IgD-negative memory B cell (primary cell): ENCODE results near the gene CBL. TPM values are rescaled to one million over a fixed set of nuclear protein-coding genes. Genes with fewer than 3 reads are reported as not detected.

Source experiments
- H3K27ac Mint-ChIP-seq, 3 donors: one replicate each; pipeline ENCODE4 v1.8.0; 2020 to 2022; ENCODE audit warnings: mild to moderate bottlenecking in 3 of 3, mixed read lengths in 3 of 3, moderate library complexity in 1 of 3
- H3K27me3 Mint-ChIP-seq: one replicate; pipeline ENCODE4 v1.8.0; 2021; ENCODE audit warnings: mixed read lengths
- H3K36me3 Mint-ChIP-seq: one replicate; pipeline ENCODE4 v1.8.0; 2020; ENCODE audit warnings: mild to moderate bottlenecking, mixed read lengths
- H3K4me1 Mint-ChIP-seq, 3 donors: one replicate each; pipeline ENCODE4 v1.8.0; 2020 to 2022; ENCODE audit warnings: mixed read lengths in 3 of 3, mild to moderate bottlenecking in 1 of 3
- H3K4me3 Mint-ChIP-seq, 4 donors: one replicate each; pipeline ENCODE4 v1.8.0; 2020 to 2022; ENCODE audit warnings: mild to moderate bottlenecking in 4 of 4, mixed read lengths in 4 of 4, moderate library complexity in 3 of 4
- H3K9me3 Mint-ChIP-seq, 3 donors: one replicate each; pipeline ENCODE4 v1.8.0; 2020 to 2021; ENCODE audit warnings: mixed read lengths in 3 of 3, mild to moderate bottlenecking in 1 of 3
- polyA plus RNA-seq: library from polyadenylated mRNA; unstranded; fragments of 300-500 nt; fragmentation: Illumina TruSeq; gene quantifications from one replicate; pipeline ENCODE4 v1.2.3, GENCODE V29; 2021

The CBL gene
- polyA plus RNA-seq, 1 donor from 2014 or later, result 10.0 TPM

GRCh38 chr11:119258180-119258579 lies 52.0 kb downstream of the CBL start:
- H3K4me1 Mint-ChIP-seq, result peaks cover 23 to 35% (median 27%) of the 10 kb centered on the region in 3 donors
- H3K4me3 Mint-ChIP-seq, result peak overlapping the region; percentile 18 to 65 (median 43)

DNA sequence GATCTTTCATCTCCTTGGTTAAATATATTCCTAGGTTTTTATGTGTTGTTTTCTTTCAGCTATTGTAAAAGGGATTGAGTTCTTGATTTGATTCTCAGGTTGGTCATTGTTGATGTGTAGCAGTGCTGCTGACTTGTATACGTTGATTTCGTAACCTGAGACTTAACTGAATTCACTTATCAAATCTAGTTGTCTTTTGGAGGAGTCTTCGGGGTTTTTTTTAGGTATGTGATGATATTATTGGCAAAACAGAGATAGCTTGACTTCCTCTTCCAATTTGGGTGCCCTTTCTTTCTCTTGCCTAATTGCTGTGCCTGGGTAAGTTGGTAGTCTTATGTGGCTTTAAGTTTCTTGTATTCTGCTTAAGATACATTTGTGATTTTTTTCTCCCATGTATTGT lies 52.8 kb downstream of the CBL start:
- no peaks in the 10 kb centered on the region for H3K27me3 Mint-ChIP-seq
- H3K9me3 Mint-ChIP-seq, result no peaks in the 10 kb centered on the region
- H3K27ac Mint-ChIP-seq, result peak overlapping the region; percentile 21 to 81 (median 44)
- H3K36me3 Mint-ChIP-seq, result peaks cover 4% of the 10 kb centered on the region
- H3K4me3 Mint-ChIP-seq, result peak overlapping the region in 3 of 4 donors; percentile 47 to 75 (median 56)
- peaks cover 23 to 35% (median 27%) of the 10 kb centered on the region in 3 donors for H3K4me1 Mint-ChIP-seq

More at GRCh38 chr11:119258180-119258579, 52.0 kb downstream of the CBL start:
- H3K27ac Mint-ChIP-seq, result peak overlapping the region in 2 of 3 donors; percentile 44 to 67
- peaks cover 4% of the 10 kb centered on the region for H3K36me3 Mint-ChIP-seq
- H3K9me3 Mint-ChIP-seq, result no peaks in the 10 kb centered on the region
- H3K27me3 Mint-ChIP-seq, result no peaks in the 10 kb centered on the region

DNA sequence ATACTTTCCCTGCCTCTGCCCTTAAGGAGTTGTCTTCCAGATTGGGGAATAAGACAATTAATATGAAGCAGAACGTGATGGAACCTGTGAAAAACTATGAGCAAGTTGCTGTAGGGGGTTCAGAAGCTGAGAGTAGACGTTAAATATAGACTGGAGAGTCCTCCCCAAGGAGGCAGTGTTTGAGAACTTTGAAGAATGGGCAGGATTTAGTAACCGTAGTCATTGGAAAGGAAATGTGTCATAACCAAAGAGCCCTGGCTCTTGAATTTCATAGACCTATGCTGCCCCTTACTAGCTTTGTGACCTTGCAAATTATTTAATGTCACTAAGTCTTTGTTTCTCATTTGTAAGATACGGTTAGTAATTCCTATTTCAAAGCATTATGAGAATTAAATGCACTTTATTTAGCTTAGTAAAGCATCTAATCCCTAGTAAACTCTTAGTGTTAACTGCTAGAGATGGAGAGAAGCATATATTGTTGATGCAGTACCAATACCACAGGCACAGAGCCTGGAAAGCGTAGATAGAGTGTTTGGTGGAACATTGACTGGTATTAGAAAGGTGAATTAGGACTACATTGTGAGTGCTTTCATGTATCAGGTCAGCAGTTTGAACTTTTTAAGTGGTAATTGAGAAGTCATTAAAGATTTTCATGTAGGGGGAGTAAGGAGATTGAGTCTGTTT lies 56.7 kb downstream of the CBL start:
- H3K27ac Mint-ChIP-seq, result no peak overlapping the region

DNA sequence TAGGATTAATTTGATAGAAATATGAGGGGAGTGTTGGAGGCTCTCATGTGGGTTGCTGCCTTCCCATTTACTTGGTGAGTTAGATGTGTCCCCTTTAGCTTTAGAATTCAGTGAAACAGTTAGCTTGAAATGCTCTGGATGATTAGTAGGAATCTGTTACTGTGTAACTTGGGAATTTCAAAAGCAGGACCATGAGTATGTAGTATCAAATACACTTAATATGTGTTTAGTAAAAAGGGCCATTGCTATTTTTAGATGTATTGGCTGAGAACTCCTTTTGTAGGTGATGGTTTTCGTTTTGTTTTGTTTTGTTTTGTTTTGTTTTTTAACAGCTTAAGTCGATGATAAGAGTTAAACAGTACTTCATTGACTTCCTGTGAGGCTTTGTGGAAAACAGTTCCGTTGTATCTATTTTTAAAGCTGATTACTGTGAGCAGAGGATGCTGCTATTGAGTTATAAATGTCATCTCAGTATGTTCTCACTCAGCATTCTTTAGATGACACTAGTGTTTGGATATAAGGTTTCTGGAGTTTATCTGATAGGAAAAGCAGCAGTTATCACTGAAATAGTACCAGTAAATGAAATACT lies 57.3 kb downstream of the CBL start:
- Mint-ChIP-seq H3K27ac (no peak overlapping the region), H3K9me3 (no peaks in the 10 kb centered on the region), H3K36me3 (peaks cover 2% of the 10 kb centered on the region), H3K4me3 (peak overlapping the region in 1 of 4 donors; percentile 24), H3K27me3 (no peaks in the 10 kb centered on the region), H3K4me1 (peaks cover 24 to 38% (median 30%) of the 10 kb centered on the region in 3 donors)

More for the DNA sequence above, 56.7 kb downstream of the CBL start:
- peaks cover 28 to 41% (median 34%) of the 10 kb centered on the region in 3 donors for H3K4me1 Mint-ChIP-seq
- H3K36me3 Mint-ChIP-seq, result peaks cover 2% of the 10 kb centered on the region
- H3K27me3 Mint-ChIP-seq, result no peaks in the 10 kb centered on the region
- no peak overlapping the region for H3K4me3 Mint-ChIP-seq
- no peaks in the 10 kb centered on the region for H3K9me3 Mint-ChIP-seq

GRCh38 chr11:119266063-119266462 lies 59.9 kb downstream of the CBL start:
- Mint-ChIP-seq H3K36me3 (peaks cover 2% of the 10 kb centered on the region), H3K4me3 (peak overlapping the region in 2 of 4 donors; percentile 61 to 73), H3K27ac (no peak overlapping the region), H3K4me1 (peaks cover 6 to 21% (median 15%) of the 10 kb centered on the region in 3 donors), H3K27me3 (no peaks in the 10 kb centered on the region), H3K9me3 (no peaks in the 10 kb centered on the region)

GRCh38 chr11:119266517-119267255 lies 60.5 kb downstream of the CBL start:
- no peak overlapping the region for H3K27ac Mint-ChIP-seq
- H3K9me3 Mint-ChIP-seq, result no peaks in the 10 kb centered on the region
- no peaks in the 10 kb centered on the region for H3K27me3 Mint-ChIP-seq
- H3K4me1 Mint-ChIP-seq, result peaks cover 6 to 21% (median 15%) of the 10 kb centered on the region in 3 donors
- H3K4me3 Mint-ChIP-seq, result peak overlapping the region in 2 of 4 donors; percentile 5 to 61
- peaks cover 2% of the 10 kb centered on the region for H3K36me3 Mint-ChIP-seq

GRCh38 chr11:119267645-119268044 lies 61.5 kb downstream of the CBL start:
- Mint-ChIP-seq H3K27me3 (no peaks in the 10 kb centered on the region), H3K4me3 (no peak overlapping the region), H3K36me3 (peaks cover 2% of the 10 kb centered on the region), H3K27ac (no peak overlapping the region), H3K9me3 (no peaks in the 10 kb centered on the region), H3K4me1 (peaks cover 6 to 21% (median 15%) of the 10 kb centered on the region in 3 donors)

- Mint-ChIP-seq H3K27me3 (no peaks in the 10 kb centered on the region), H3K36me3 (peaks cover 1% of the 10 kb centered on the region), H3K27ac (no peak overlapping the region), H3K4me3 (no peak overlapping the region), H3K9me3 (no peaks in the 10 kb centered on the region), H3K4me1 (peaks cover 0 to 3% (median 0%) of the 10 kb centered on the region in 3 donors)
These were observed 67.6 kb downstream of the CBL start for GRCh38 chr11:119273721-119274120.

GRCh38 chr11:119277660-119278059 lies 71.5 kb downstream of the CBL start:
- H3K27ac Mint-ChIP-seq, result no peak overlapping the region
- no peaks in the 10 kb centered on the region for H3K27me3 Mint-ChIP-seq
- H3K36me3 Mint-ChIP-seq, result peaks cover 8% of the 10 kb centered on the region

GRCh38 chr11:119282495-119282894 lies 76.4 kb downstream of the CBL start:
- peak overlapping the region in 2 of 3 donors; percentile 1 for H3K27ac Mint-ChIP-seq
- peaks cover 7% of the 10 kb centered on the region for H3K36me3 Mint-ChIP-seq
- no peak overlapping the region for H3K4me3 Mint-ChIP-seq
- no peaks in the 10 kb centered on the region for H3K27me3 Mint-ChIP-seq
- peaks cover 5 to 8% (median 5%) of the 10 kb centered on the region in 3 donors for H3K4me1 Mint-ChIP-seq
- no peaks in the 10 kb centered on the region for H3K9me3 Mint-ChIP-seq

More at GRCh38 chr11:119277660-119278059, 71.5 kb downstream of the CBL start:
- Mint-ChIP-seq H3K4me1 (peaks cover 0 to 4% (median 0%) of the 10 kb centered on the region in 3 donors), H3K4me3 (no peak overlapping the region), H3K9me3 (no peaks in the 10 kb centered on the region)

- H3K27ac Mint-ChIP-seq, result no peak overlapping the region
- H3K9me3 Mint-ChIP-seq, result no peaks in the 10 kb centered on the region
These were observed 78.4 kb downstream of the CBL start for GRCh38 chr11:119284344-119285157.

DNA sequence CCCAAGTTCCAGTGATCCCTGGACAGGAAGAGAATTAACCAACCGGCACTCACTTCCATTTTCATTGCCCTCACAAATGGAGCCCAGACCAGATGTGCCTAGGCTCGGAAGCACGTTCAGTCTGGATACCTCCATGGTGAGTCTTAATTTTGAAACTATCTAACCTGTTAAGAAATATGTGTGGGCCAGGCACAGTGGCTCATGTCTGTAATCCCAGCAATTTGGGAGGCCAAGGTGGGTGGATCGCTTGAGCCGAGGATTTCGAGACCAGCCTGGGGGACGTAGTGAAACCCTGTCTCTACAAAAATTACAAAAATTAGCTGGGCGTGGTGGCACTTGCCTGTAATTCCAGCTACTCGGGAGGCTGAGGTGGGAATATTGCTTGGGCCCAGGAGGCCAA lies 79.3 kb downstream of the CBL start:
- H3K4me1 Mint-ChIP-seq, result peaks cover 5 to 8% (median 5%) of the 10 kb centered on the region in 3 donors
- no peak overlapping the region for H3K4me3 Mint-ChIP-seq
- no peaks in the 10 kb centered on the region for H3K27me3 Mint-ChIP-seq
- H3K27ac Mint-ChIP-seq, result peak overlapping the region in 1 of 3 donors; percentile 85
- no peaks in the 10 kb centered on the region for H3K9me3 Mint-ChIP-seq
- peaks cover 7% of the 10 kb centered on the region for H3K36me3 Mint-ChIP-seq

More at GRCh38 chr11:119284344-119285157, 78.4 kb downstream of the CBL start:
- Mint-ChIP-seq H3K27me3 (no peaks in the 10 kb centered on the region), H3K36me3 (peaks cover 7% of the 10 kb centered on the region), H3K4me3 (no peak overlapping the region), H3K4me1 (peaks cover 5 to 8% (median 5%) of the 10 kb centered on the region in 3 donors)

DNA sequence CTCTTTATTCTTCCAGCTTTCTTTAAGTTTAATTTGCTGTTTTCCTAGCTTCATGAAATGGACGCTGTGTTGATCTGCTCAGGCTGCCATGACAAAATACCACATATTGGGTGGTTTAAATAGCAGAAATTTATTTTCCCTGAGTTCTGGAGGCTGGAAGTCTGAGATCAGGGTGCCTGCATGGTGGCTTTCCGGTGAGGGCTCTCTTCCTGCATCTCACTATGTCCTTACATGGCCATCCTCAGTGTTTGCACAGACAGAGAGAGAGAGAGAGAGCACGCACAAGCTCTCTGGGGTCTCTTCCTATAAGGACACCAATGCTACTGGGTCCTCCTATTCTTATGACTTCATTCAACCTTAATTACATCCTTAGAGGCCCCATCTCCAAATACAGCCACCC lies 82.1 kb downstream of the CBL start:
- H3K36me3 Mint-ChIP-seq, result no peaks in the 10 kb centered on the region
- no peak overlapping the region for H3K4me3 Mint-ChIP-seq
- H3K27me3 Mint-ChIP-seq, result no peaks in the 10 kb centered on the region
- H3K4me1 Mint-ChIP-seq, result peaks cover 2 to 5% (median 5%) of the 10 kb centered on the region in 3 donors
- no peak overlapping the region for H3K27ac Mint-ChIP-seq
- H3K9me3 Mint-ChIP-seq, result no peaks in the 10 kb centered on the region

GRCh38 chr11:119290894-119291497 lies 84.9 kb downstream of the CBL start:
- Mint-ChIP-seq H3K4me3 (peak overlapping the region in 1 of 4 donors; percentile 63), H3K27me3 (no peaks in the 10 kb centered on the region), H3K27ac (no peak overlapping the region), H3K9me3 (no peaks in the 10 kb centered on the region), H3K4me1 (peaks cover 0 to 2% (median 0%) of the 10 kb centered on the region in 3 donors), H3K36me3 (peaks cover 2% of the 10 kb centered on the region)
